HepG2 (cell line): ENCODE measurements around the gene IQSEC1. TPM values are rescaled to one million over a fixed set of nuclear protein-coding genes. Genes with fewer than 3 reads are reported as not detected.

ENCODE experiments used
- BCLAF1 ChIP-seq: fragments of 450-650 bp; IDR thresholded peaks from 2 replicates; pipeline ENCODE4 v1.6.1; 2017; ENCODE audit warnings: mild to moderate bottlenecking
- ETV5 ChIP-seq: IDR thresholded peaks from 2 replicates; pipeline ENCODE4 v1.6.1; 2018; ENCODE audit warnings: missing biosample characterization, missing genetic modification reagents, inconsistent platforms, borderline replicate concordance
- MAFG ChIP-seq: sonication (generic); formaldehyde crosslinking; IDR thresholded peaks from 2 replicates; pipeline ENCODE4 v1.5.1; 2020; ENCODE audit warnings: mild to moderate bottlenecking, missing genetic modification reagents
- NRL ChIP-seq: sonication (generic); formaldehyde crosslinking; IDR thresholded peaks from 2 replicates; pipeline ENCODE4 v1.5.0; 2020; ENCODE audit warnings: missing genetic modification reagents, mild to moderate bottlenecking, moderate library complexity, borderline replicate concordance
- PAX8 ChIP-seq: sonication (generic); formaldehyde crosslinking; IDR thresholded peaks from 2 replicates; pipeline ENCODE4 v1.8.0; 2022; ENCODE audit warnings: mild to moderate bottlenecking, missing genetic modification reagents, borderline replicate concordance
- POGK ChIP-seq: sonication (generic); formaldehyde crosslinking; conservative IDR thresholded peaks from 2 replicates; pipeline ENCODE4 v1.8.0; 2022; ENCODE audit warnings: mild to moderate bottlenecking, moderate library complexity, missing genetic modification reagents
- REST ChIP-seq, 2 experiments: IDR thresholded peaks; 2 replicates each; pipeline ENCODE4 v1.6.1; 2011 to 2012; ENCODE audit warnings: low read length in 2 of 2, borderline replicate concordance in 1 of 2, low read depth in 1 of 2, mild to moderate bottlenecking in 1 of 2, moderate library complexity in 1 of 2
- RNF2 ChIP-seq: fragments of 450-650 bp; conservative IDR thresholded peaks from 2 replicates; pipeline ENCODE4 v1.6.1; 2016; ENCODE audit warnings: low read depth
- SMAD1 ChIP-seq: sonication (generic); formaldehyde crosslinking; IDR thresholded peaks from 2 replicates; pipeline ENCODE4 v1.4.0; 2020; ENCODE audit warnings: missing genetic modification reagents, low read depth, mild to moderate bottlenecking, borderline replicate concordance
- SRY ChIP-seq: sonication (generic); formaldehyde crosslinking; IDR thresholded peaks from 2 replicates; pipeline ENCODE4 v1.8.0; 2022; ENCODE audit warnings: mild to moderate bottlenecking, missing genetic modification reagents
- TAF15 ChIP-seq: fragments of 200-400 bp; formaldehyde crosslinking; IDR thresholded peaks from one replicate; pipeline ENCODE4 v1.6.1; 2018; ENCODE audit warnings: mild to moderate bottlenecking, low read depth, low read length; ENCODE audit not compliant: poor library complexity, severe bottlenecking
- ZBTB39 ChIP-seq: sonication (generic); formaldehyde crosslinking; IDR thresholded peaks from 2 replicates; pipeline ENCODE4 v1.5.0; 2020; ENCODE audit warnings: missing genetic modification reagents
- ZC3H13 ChIP-seq: sonication (generic); formaldehyde crosslinking; IDR thresholded peaks from 2 replicates; pipeline ENCODE4 v1.8.1; 2023; ENCODE audit warnings: mild to moderate bottlenecking, missing genetic modification reagents, moderate library complexity
- ZNF143 ChIP-seq: sonication (generic); formaldehyde crosslinking; IDR thresholded peaks from 2 replicates; pipeline ENCODE4 v1.4.0; 2020; ENCODE audit warnings: missing genetic modification reagents
- ZNF362 ChIP-seq: sonication (generic); formaldehyde crosslinking; IDR thresholded peaks from 2 replicates; pipeline ENCODE4 v1.4.0; 2020; ENCODE audit warnings: missing genetic modification reagents, mild to moderate bottlenecking, borderline replicate concordance
- ZNF570 ChIP-seq: sonication (generic); formaldehyde crosslinking; IDR thresholded peaks from 2 replicates; pipeline ENCODE4 v1.4.0; 2020; ENCODE audit warnings: mild to moderate bottlenecking, missing genetic modification reagents, borderline replicate concordance
- polyA plus RNA-seq, 8 experiments: library from polyadenylated mRNA; depleted of rRNA in 3 of 8; stranded (reverse) in 7 of 8; unstranded in 1 of 8; fragments of >200 nt; fragmentation: Illumina TruSeq in 4 of 8; extraction: Trizol in 4 of 8; gene quantifications; 2 replicates each; pipeline versions ENCODE4 v1.2.1 to v1.2.3, GENCODE V29; 2011 to 2016; ENCODE audit warnings: low read depth in 4 of 8, missing spikeins in 1 of 8, mixed read lengths in 1 of 8; ENCODE audit not compliant: insufficient read depth in 1 of 8
- total RNA-seq, 5 experiments: library from RNA; depleted of rRNA; stranded (reverse); fragments of >200 nt; fragmentation: Illumina TruSeq; extraction: Trizol; gene quantifications; 2 replicates each; pipeline ENCODE4 v1.2.3, GENCODE V29; 2016; ENCODE audit warnings: low read depth in 1 of 5

Gene IQSEC1
- total and polyA plus RNA-seq, 2 of the 13 experiments (the other 11 are each of a cell fraction or from before 2014, with no cell fraction given), result 17.4 to 20.2 TPM

GRCh38 chr3:12994607-12995388, 78.4 kb downstream of the IQSEC1 start (continued):
- TF ChIP-seq SMAD1 (CRISPR knock-in tag), result peak; percentile 87; the same call in 1 of the 2 replicates
- no peak for TF ChIP-seq REST (IDR thresholded peaks at IDR 0.05; ENCODE audit: borderline replicate concordance in 1 of 2, low read depth in 1 of 2, low read length in 2 of 2)
- TF ChIP-seq ETV5, result peak; percentile 90
- peak; percentile 79 for TF ChIP-seq PAX8
- 0 out of 2 replicates have a peak, but pooled peaks have one; percentile 42 for TF ChIP-seq SRY
- 0 out of 2 replicates have a peak, but pooled peaks have one; percentile 34 for TF ChIP-seq POGK (CRISPR knock-in tag)
- no peak for TF ChIP-seq ZNF143 (CRISPR knock-in tag)
- no peak for TF ChIP-seq ZC3H13 (CRISPR knock-in tag)
- no peak for TF ChIP-seq ZNF570
- TF ChIP-seq RNF2, result no peak
- TF ChIP-seq NRL (CRISPR knock-in tag), result peak; percentile 43; the same call in 1 of the 2 replicates
- no peak for TF ChIP-seq ZNF362 (CRISPR knock-in tag)
- TF ChIP-seq BCLAF1, result no peak
- TF ChIP-seq ZBTB39 (CRISPR knock-in tag), result peak; percentile 85; the same call in 1 of the 2 replicates
- TF ChIP-seq TAF15, result no peak
- no peak for TF ChIP-seq MAFG
